GM12873 (cell line): ENCODE results near the gene FIBIN.

ENCODE experiments used
- TF ChIP-seq, protein P1 (sequence below): IDR thresholded peaks from 2 replicates; pipeline ENCODE4 v1.5.1; 2012; ENCODE audit warnings: low read depth, mild to moderate bottlenecking, moderate library complexity, low read length, control low read depth; ENCODE audit not compliant: insufficient read depth; ENCODE audit errors: missing control alignments

Gene FIBIN

DNA sequence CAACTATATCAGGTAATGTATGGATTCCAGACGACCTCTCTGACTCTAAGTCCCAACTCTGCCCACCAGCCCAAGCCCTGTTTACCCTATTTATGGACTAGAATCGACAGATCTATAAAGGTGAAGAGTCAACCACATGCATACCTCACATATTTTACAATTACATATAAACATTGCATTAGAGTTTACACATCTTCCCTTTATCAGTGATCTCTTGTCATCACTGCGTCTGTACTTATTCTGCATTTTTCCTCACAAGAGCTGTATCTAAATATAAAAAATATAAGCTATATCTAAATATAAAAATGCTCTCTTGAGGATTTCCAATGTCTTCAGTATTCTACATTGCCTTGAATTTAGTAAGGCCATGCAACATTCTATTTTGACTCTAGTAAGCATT is 8.5 kb downstream of the FIBIN start:
- TF ChIP-seq, protein P1, sequence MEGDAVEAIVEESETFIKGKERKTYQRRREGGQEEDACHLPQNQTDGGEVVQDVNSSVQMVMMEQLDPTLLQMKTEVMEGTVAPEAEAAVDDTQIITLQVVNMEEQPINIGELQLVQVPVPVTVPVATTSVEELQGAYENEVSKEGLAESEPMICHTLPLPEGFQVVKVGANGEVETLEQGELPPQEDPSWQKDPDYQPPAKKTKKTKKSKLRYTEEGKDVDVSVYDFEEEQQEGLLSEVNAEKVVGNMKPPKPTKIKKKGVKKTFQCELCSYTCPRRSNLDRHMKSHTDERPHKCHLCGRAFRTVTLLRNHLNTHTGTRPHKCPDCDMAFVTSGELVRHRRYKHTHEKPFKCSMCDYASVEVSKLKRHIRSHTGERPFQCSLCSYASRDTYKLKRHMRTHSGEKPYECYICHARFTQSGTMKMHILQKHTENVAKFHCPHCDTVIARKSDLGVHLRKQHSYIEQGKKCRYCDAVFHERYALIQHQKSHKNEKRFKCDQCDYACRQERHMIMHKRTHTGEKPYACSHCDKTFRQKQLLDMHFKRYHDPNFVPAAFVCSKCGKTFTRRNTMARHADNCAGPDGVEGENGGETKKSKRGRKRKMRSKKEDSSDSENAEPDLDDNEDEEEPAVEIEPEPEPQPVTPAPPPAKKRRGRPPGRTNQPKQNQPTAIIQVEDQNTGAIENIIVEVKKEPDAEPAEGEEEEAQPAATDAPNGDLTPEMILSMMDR: no peak

GRCh38 chr11:27002838-27003237 is 8.9 kb downstream of the FIBIN start:
- TF ChIP-seq, protein P1: no peak

- TF ChIP-seq, protein P1: no peak
These were observed 10.2 kb downstream of the FIBIN start for GRCh38 chr11:27004103-27004502.

- TF ChIP-seq, protein P1: no peak
These were observed 15.1 kb downstream of the FIBIN start for GRCh38 chr11:27008811-27009535.

DNA sequence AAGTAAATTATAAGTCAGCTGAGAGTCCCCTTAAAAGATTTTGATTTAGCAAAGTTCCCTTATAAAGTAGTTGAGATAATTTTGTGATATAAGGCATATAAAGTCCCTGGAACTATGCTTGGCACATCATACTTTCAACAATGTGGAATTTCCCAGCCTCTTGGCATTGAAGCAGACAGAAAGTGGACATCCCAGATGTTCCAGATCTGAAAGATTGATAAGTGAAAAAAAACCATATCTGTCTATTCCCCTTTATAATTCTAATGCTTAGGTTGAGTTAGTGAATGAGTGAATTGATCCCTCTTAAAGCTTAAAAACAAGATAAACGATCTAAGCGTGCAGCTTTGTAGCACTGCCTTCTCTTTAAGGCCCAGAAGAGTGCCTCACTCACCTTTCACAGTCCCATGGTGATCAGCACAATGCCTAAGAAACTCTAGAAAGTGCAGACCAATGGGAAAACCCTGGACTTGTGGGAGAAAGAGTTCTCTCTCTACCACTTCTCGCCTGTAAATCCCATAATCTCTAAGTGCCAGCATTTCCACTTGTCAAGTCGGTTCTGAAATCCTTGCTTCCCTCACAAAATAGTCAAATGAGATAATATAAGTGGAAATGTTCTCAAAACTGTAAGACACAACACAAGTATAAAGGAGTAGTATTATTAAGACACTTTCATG is 17.8 kb downstream of the FIBIN start:
- TF ChIP-seq, protein P1: no peak

DNA sequence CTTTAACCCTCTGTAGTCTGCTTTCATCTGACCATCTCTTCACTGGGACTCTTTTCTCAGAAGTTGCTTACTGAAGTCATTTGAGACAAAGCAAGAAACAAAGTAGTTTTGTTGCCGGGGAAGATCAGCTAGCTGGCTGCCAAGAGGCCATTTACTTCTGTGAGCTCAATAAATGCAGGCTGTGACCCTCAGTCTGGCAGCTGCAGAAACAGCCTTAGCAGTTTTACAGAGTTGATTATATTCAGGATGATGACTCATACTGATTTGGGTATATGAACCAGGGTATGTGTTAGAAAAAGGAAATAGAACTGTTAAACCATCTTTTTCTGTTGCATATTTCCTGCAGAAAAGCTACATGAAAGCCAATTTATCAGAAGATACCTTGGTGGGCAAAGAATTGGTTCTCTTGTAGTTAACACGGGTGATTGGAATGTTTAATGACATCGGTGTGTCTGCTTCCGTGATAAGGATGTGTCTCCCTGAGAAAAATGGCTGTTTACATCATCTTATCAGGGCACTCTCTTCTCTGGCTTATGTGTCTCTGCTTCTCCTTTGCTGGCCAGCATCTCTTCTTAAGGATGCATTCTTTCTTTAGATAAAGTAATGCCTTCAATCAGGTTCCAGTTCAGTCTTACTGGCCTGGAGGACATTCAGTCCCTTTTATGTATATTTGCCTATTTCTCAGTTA is 18.5 kb downstream of the FIBIN start:
- TF ChIP-seq, protein P1: no peak

DNA sequence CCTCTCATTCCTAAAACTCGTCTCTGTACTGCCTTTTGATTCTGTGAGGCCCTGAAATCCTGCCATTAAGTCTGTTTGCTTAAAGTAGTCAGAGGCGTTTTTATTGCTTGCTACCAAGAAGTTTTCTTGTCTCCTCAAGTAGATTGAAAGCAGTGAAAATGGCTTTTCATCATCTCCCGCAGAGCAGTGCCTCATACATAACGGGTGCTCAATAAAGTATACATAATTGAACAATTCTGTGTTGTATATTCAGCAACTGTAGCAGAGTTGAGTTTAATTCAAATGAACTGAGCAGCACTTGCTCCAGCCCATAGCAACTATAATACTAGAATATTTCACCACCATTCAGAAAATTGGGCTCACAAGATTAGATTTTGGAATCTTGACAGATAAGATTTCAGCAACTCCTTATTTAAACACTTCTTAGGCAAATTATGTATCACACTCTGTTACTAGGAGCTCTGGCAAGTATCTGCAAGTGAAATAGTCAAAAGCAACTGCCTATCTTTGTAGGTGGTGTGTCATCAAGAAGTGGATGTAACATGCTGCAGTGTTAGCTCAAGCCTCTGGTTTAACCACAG is 20.0 kb downstream of the FIBIN start:
- TF ChIP-seq, protein P1: no peak
